Pericardium fibroblast (primary cell): Measurements from ENCODE around the gene SPPL2A. TPM values are rescaled to one million over a fixed set of nuclear protein-coding genes. Genes with fewer than 3 reads are reported as not detected.

Experiments used
- total RNA-seq: library from RNA; depleted of rRNA; stranded (reverse); fragments of >200 nt; gene quantifications from 2 replicates; pipeline ENCODE4 v1.2.3, GENCODE V29; 2015

Gene SPPL2A
- 117 and 143 TPM in 2 replicates for total RNA-seq

GRCh38 chr15:50765195-50765967, at the start of gene SPPL2A:
Gene SPPL2A, minus strand, starts transcription at chr15:50765706. Its CDS starts 173 bp downstream, at chr15:50765533.

DNA sequence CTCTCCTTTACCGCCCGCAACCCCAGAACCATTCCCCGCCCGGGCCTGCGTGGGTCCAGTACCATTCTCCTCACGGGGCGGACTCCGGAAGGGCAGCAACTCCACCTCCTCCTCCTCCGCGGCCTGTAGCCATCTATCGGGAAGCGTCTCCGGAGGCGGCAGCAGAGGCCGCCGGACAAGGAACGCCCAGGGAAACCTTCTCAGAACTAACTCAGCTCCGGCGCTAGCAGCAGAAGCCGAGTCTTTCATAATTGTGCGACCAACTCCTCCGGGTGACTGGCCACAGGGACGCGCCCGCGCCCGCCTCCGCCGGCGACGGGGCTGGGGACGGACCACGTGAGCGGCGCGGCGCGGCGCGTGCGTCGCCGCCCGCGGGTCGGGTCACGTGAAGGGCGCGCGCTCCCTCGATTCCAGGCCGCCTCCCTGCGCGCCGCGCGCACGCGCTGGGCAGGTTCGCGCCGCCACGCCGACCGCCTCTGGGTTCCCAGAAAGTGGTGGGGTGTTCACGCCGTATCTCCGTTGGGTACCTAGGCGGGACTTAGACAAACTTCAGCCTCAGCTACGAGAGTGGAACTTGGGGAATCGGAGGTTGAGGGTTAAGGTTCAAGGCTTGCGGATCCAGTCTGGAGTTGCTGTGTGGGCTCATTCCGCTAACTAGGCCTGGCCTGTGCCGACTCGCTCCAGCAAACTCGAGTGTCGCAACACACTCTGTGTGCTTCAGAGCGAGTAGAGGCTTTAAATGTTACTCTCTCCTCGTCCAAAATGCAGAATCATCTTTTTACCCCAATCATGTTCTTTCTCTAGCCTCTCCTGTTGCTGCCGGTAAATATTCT, 78.8 kb downstream of the SPPL2A start, which contains the start of gene TRPM7:
TRPM7 (minus strand) TSS at position 329 of the 833 bp plus-strand sequence; CDS start at position 65, 264 bp downstream.

Other genes with a start within 250 kb of the SPPL2A start
- gene USP50, start 219.0 kb downstream of the SPPL2A start, total RNA-seq, result not detected in 2 replicates
- 29.1 and 51.8 TPM in 2 replicates for gene TRPM7, start 78.9 kb downstream of the SPPL2A start, total RNA-seq
- gene AP4E1, start 143.0 kb upstream of the SPPL2A start, total RNA-seq, result 8.1 and 8.6 TPM in 2 replicates